ENCODE measurements around the gene KIF24. TPM values are rescaled to one million over a fixed set of nuclear protein-coding genes. Genes with fewer than 3 reads are reported as not detected.
"Not testable (repeated sequence)": the region's sequence is repeated elsewhere in the genome, so short reads cannot be mapped to it uniquely, and the experiment has no call there.

Gene KIF24
- total RNA-seq, 3 donors from 2014 or later, result 1.3 to 2.8 (median 1.8) TPM

GRCh38 chr9:34366365-34366764, 37.3 kb upstream of the KIF24 start:
- intact Hi-C loops (cut with DNase I, micrococcal nuclease), result no loop called here
- Histone ChIP-seq H3K36me3 (ENCODE audit: low read depth) (no peaks in the 10 kb centered on the region), H3K9me3 (no peaks in the 10 kb centered on the region), H3K4me1 (ENCODE audit: low read depth) (no peaks in the 10 kb centered on the region), H3K4me3 (no peak overlapping the region)
- no peak for TF ChIP-seq CTCF (IDR thresholded peaks at IDR 0.05)
- ATAC-seq (no peak), DNase-seq (no peak)

GRCh38 chr9:34365282-34365681, 36.2 kb upstream of the KIF24 start:
- TF ChIP-seq CTCF (IDR thresholded peaks at IDR 0.05), result no peak

GRCh38 chr9:34363619-34364351, 34.7 kb upstream of the KIF24 start:
- DNase-seq (no peak), ATAC-seq (no peak)
- H3K4me1 ChIP-seq (ENCODE audit: low read depth), result no peaks in the 10 kb centered on the region
- H3K4me3 ChIP-seq, result no peak overlapping the region
- H3K9me3 ChIP-seq, result no peaks in the 10 kb centered on the region
- no peak for TF ChIP-seq CTCF (IDR thresholded peaks at IDR 0.05)
- intact Hi-C loops (cut with DNase I, micrococcal nuclease), result no loop called here
- H3K36me3 ChIP-seq (ENCODE audit: low read depth), result no peaks in the 10 kb centered on the region

More at GRCh38 chr9:34365282-34365681, 36.2 kb upstream of the KIF24 start:
- Histone ChIP-seq H3K9me3 (no peaks in the 10 kb centered on the region), H3K4me3 (no peak overlapping the region), H3K4me1 (ENCODE audit: low read depth) (no peaks in the 10 kb centered on the region), H3K36me3 (ENCODE audit: low read depth) (no peaks in the 10 kb centered on the region)
- ATAC-seq (no peak), DNase-seq (no peak)
- intact Hi-C loops (cut with DNase I, micrococcal nuclease), result no loop called here

- no peaks in the 10 kb centered on the region for H3K4me1 ChIP-seq (ENCODE audit: low read depth)
- H3K4me3 ChIP-seq, result no peak overlapping the region
- intact Hi-C loops (cut with DNase I, micrococcal nuclease), result no loop called here
- H3K9me3 ChIP-seq, result no peaks in the 10 kb centered on the region
- DNase-seq (no peak), ATAC-seq (no peak)
- no peaks in the 10 kb centered on the region for H3K36me3 ChIP-seq (ENCODE audit: low read depth)
- no peak for TF ChIP-seq CTCF (IDR thresholded peaks at IDR 0.05)
Observed at GRCh38 chr9:34362614-34363214, 33.6 kb upstream of the KIF24 start.

GRCh38 chr9:34352957-34353356, 23.9 kb upstream of the KIF24 start:
- H3K4me3 ChIP-seq; DNase-seq; H3K9me3 ChIP-seq; intact Hi-C loops (cut with DNase I, micrococcal nuclease); H3K36me3 ChIP-seq (ENCODE audit: low read depth); ATAC-seq; H3K4me1 ChIP-seq (ENCODE audit: low read depth): not testable (repeated sequence)

- H3K4me1 ChIP-seq (ENCODE audit: low read depth); H3K9me3 ChIP-seq; intact Hi-C loops (cut with DNase I, micrococcal nuclease); H3K36me3 ChIP-seq (ENCODE audit: low read depth); H3K4me3 ChIP-seq; DNase-seq: not testable (repeated sequence)
- peak; percentile 67 for ATAC-seq
Observed at GRCh38 chr9:34352122-34352652, 23.1 kb upstream of the KIF24 start.
